ENCODE data around the gene BRD4. TPM values are rescaled to one million over a fixed set of nuclear protein-coding genes. Genes with fewer than 3 reads are reported as not detected.

Gene BRD4
- total and polyA plus RNA-seq, 10 of the 15 experiments (the other 5 are each of a cell fraction or from before 2014, with no cell fraction given) = 5.3 to 84.4 (median 11.8) TPM

DNA sequence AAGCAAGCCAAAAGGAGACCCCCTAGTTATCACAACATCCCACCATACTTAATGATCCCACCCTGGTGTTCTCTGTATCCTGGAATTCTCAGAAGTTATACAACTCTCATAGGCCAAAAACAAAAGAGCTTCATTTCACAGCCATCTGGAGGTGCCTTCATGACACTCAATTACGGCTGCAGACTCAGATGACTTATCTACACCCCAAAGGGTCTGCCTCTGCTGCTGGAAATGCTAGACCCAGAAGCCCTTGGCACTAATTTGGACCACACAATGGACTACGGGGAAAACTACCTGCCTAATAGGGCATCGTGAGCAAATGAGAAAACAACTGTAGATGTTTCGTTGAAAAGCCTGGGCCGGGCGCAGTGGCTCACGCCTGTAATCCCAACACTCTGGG, 40.2 kb downstream of the BRD4 start (continued):
- TF ChIP-seq, protein P1, sequence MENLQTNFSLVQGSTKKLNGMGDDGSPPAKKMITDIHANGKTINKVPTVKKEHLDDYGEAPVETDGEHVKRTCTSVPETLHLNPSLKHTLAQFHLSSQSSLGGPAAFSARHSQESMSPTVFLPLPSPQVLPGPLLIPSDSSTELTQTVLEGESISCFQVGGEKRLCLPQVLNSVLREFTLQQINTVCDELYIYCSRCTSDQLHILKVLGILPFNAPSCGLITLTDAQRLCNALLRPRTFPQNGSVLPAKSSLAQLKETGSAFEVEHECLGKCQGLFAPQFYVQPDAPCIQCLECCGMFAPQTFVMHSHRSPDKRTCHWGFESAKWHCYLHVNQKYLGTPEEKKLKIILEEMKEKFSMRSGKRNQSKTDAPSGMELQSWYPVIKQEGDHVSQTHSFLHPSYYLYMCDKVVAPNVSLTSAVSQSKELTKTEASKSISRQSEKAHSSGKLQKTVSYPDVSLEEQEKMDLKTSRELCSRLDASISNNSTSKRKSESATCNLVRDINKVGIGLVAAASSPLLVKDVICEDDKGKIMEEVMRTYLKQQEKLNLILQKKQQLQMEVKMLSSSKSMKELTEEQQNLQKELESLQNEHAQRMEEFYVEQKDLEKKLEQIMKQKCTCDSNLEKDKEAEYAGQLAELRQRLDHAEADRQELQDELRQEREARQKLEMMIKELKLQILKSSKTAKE (IDR thresholded peaks at IDR 0.05; ENCODE audit: low read depth, poor library complexity, severe bottlenecking) = no peak
- TF ChIP-seq, protein P2, sequence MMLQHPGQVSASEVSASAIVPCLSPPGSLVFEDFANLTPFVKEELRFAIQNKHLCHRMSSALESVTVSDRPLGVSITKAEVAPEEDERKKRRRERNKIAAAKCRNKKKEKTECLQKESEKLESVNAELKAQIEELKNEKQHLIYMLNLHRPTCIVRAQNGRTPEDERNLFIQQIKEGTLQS (IDR thresholded peaks at IDR 0.05; ENCODE audit: borderline replicate concordance, extremely low read depth, low read depth, low read length) = no peak
- TF ChIP-seq, protein P3, sequence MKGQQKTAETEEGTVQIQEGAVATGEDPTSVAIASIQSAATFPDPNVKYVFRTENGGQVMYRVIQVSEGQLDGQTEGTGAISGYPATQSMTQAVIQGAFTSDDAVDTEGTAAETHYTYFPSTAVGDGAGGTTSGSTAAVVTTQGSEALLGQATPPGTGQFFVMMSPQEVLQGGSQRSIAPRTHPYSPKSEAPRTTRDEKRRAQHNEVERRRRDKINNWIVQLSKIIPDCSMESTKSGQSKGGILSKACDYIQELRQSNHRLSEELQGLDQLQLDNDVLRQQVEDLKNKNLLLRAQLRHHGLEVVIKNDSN (IDR thresholded peaks at IDR 0.05; ENCODE audit: borderline replicate concordance, extremely low read length, insufficient read depth, low read depth, low read length) = no peak
- TF ChIP-seq YBX1 (IDR thresholded peaks at IDR 0.05) = no peak
- TF ChIP-seq SMAD1 (IDR thresholded peaks at IDR 0.05; ENCODE audit: low read depth, partially characterized antibody) = no peak
- no peak for TF ChIP-seq POU2F2 (IDR thresholded peaks at IDR 0.05; ENCODE audit: borderline replicate concordance, low read depth, low read length)
- TF ChIP-seq RAD51 (IDR thresholded peaks at IDR 0.05) = no peak
- no peak for TF ChIP-seq IKZF1 (conservative IDR thresholded peaks at IDR 0.05)
- TF ChIP-seq ZZZ3 (IDR thresholded peaks at IDR 0.05; ENCODE audit: control insufficient read depth, insufficient read length, low read depth) = no peak
